Activated CD8-positive, alpha-beta T cell treated with anti-CD3 and anti-CD28 coated beads, Interleukin-2, amount 10 ng/mL, durations not matched to agents 7 days and 5 days (primary cell): ENCODE measurements around the gene APH1B. TPM values are rescaled to one million over a fixed set of nuclear protein-coding genes. Genes with fewer than 3 reads are reported as not detected.
"Not testable (repeated sequence)": the region's sequence is repeated elsewhere in the genome, so short reads cannot be mapped to it uniquely, and the experiment has no call there.

Source experiments
- ATAC-seq: fragments of 150-1000 bp; cut with Tn5 transposase; one replicate; pipeline ENCODE4 v1.10.0; 2021; ENCODE audit warnings: moderate library complexity
- CTCF ChIA-PET: fragments of 350-600 bp; sonication (Branson Sonifier 250); formaldehyde crosslinking; loops from one replicate; lab custom pipeline; 2021; ENCODE audit warnings: antibody characterized with exemption; lab: Charles Lee
- POLR2A ChIA-PET: fragments of 350-600 bp; sonication (Branson Sonifier 250); formaldehyde crosslinking; loops from one replicate; lab custom pipeline; 2021; ENCODE audit warnings: antibody characterized with exemption; lab: Charles Lee
- DNase-seq: peaks from one replicate; pipeline ENCODE4 v3.0.0-alpha.2; 2020
- H3K27ac Mint-ChIP-seq: one replicate; pipeline ENCODE4 v1.8.0; 2021; ENCODE audit warnings: mild to moderate bottlenecking, mixed read lengths
- H3K27me3 Mint-ChIP-seq: one replicate; pipeline ENCODE4 v1.8.0; 2021; ENCODE audit warnings: low read depth, mixed read lengths
- H3K36me3 Mint-ChIP-seq: one replicate; pipeline ENCODE4 v1.8.0; 2021; ENCODE audit warnings: low read depth, mixed read lengths
- H3K4me1 Mint-ChIP-seq: one replicate; pipeline ENCODE4 v1.8.0; 2021; ENCODE audit warnings: low read depth, mixed read lengths
- H3K4me3 Mint-ChIP-seq: one replicate; pipeline ENCODE4 v1.8.0; 2021; ENCODE audit warnings: mild to moderate bottlenecking, mixed read lengths
- H3K9me3 Mint-ChIP-seq: one replicate; pipeline ENCODE4 v1.8.0; 2022; ENCODE audit warnings: mixed read lengths; ENCODE audit not compliant: insufficient read depth
- total RNA-seq, 2 experiments: library from RNA; stranded (reverse); gene quantifications; one replicate each; pipeline ENCODE4 v1.2.3, GENCODE V29; 2021

The APH1B gene
- total RNA-seq, 2 experiments from 2014 or later: 9.1 to 10.1 TPM

GRCh38 chr15:63332367-63333124 is 55.1 kb downstream of the APH1B start:
- Mint-ChIP-seq H3K36me3 (no peaks in the 10 kb centered on the region), H3K27ac (no peak overlapping the region), H3K9me3 (no peaks in the 10 kb centered on the region), H3K4me1 (no peaks in the 10 kb centered on the region), H3K27me3 (no peaks in the 10 kb centered on the region), H3K4me3 (no peak overlapping the region)
- ATAC-seq (no peak), DNase-seq (no peak)
- POLR2A ChIA-PET: no interaction called here
- CTCF ChIA-PET: interaction anchor here (1.5 kb wide), 1 partner anchor 285 kb away, joined by 5 read pairs; no protein-coding TSS in a partner anchor

GRCh38 chr15:63334821-63335220 is 57.4 kb downstream of the APH1B start:
- no peak for DNase-seq
- Mint-ChIP-seq H3K27ac (no peak overlapping the region), H3K27me3 (no peaks in the 10 kb centered on the region), H3K36me3 (no peaks in the 10 kb centered on the region), H3K4me1 (no peaks in the 10 kb centered on the region), H3K9me3 (no peaks in the 10 kb centered on the region), H3K4me3 (no peak overlapping the region)
- ChIA-PET CTCF (no interaction called here), POLR2A (no interaction called here)
- ATAC-seq: no peak

GRCh38 chr15:63335543-63336240 is 58.3 kb downstream of the APH1B start:
- POLR2A ChIA-PET: no interaction called here
- Mint-ChIP-seq H3K27me3 (no peaks in the 10 kb centered on the region), H3K27ac (no peak overlapping the region), H3K9me3 (no peaks in the 10 kb centered on the region), H3K36me3 (no peaks in the 10 kb centered on the region), H3K4me3 (no peak overlapping the region), H3K4me1 (no peaks in the 10 kb centered on the region)
- no peak for ATAC-seq
- CTCF ChIA-PET: interaction anchor here (1.0 kb wide), 1 partner anchor 47 kb away, joined by 3 read pairs; no protein-coding TSS in a partner anchor
- no peak for DNase-seq

GRCh38 chr15:63337046-63337445 is 59.6 kb downstream of the APH1B start:
- ATAC-seq (no peak), DNase-seq (no peak)
- H3K27me3 Mint-ChIP-seq: no peaks in the 10 kb centered on the region
- H3K4me1 Mint-ChIP-seq: no peaks in the 10 kb centered on the region
- ChIA-PET CTCF (no interaction called here), POLR2A (no interaction called here)
- H3K9me3 Mint-ChIP-seq: no peaks in the 10 kb centered on the region
- no peak overlapping the region for H3K4me3 Mint-ChIP-seq
- no peaks in the 10 kb centered on the region for H3K36me3 Mint-ChIP-seq
- H3K27ac Mint-ChIP-seq: no peak overlapping the region

GRCh38 chr15:63338170-63338569 is 60.8 kb downstream of the APH1B start:
- ChIA-PET CTCF (no interaction called here), POLR2A (no interaction called here)
- no peak for ATAC-seq
- Mint-ChIP-seq H3K4me1 (no peaks in the 10 kb centered on the region), H3K27me3 (no peaks in the 10 kb centered on the region), H3K4me3 (no peak overlapping the region), H3K36me3 (no peaks in the 10 kb centered on the region), H3K9me3 (no peaks in the 10 kb centered on the region), H3K27ac (no peak overlapping the region)
- no peak for DNase-seq

GRCh38 chr15:63339006-63339766 is 61.8 kb downstream of the APH1B start:
- CTCF ChIA-PET: interaction anchor here (0.8 kb wide), 1 partner anchor 63 kb away, joined by 3 read pairs; no protein-coding TSS in a partner anchor
- no peak for ATAC-seq
- H3K36me3 Mint-ChIP-seq: no peaks in the 10 kb centered on the region

GRCh38 chr15:63339836-63340235 is 62.4 kb downstream of the APH1B start:
- H3K27me3 Mint-ChIP-seq: no peaks in the 10 kb centered on the region
- ChIA-PET CTCF (interaction anchor here (0.8 kb wide), 1 partner anchor 63 kb away, joined by 3 read pairs; no protein-coding TSS in a partner anchor), POLR2A (interaction anchor here (0.6 kb wide), 1 partner anchor 16 kb away, joined by 5 read pairs; no protein-coding TSS in a partner anchor)
- H3K4me3 Mint-ChIP-seq: no peak overlapping the region
- H3K36me3 Mint-ChIP-seq: no peaks in the 10 kb centered on the region
- ATAC-seq (no peak), DNase-seq (no peak)
- H3K9me3 Mint-ChIP-seq: no peaks in the 10 kb centered on the region
- no peak overlapping the region for H3K27ac Mint-ChIP-seq
- H3K4me1 Mint-ChIP-seq: no peaks in the 10 kb centered on the region

More at GRCh38 chr15:63339006-63339766, 61.8 kb downstream of the APH1B start:
- POLR2A ChIA-PET: interaction anchor here (0.6 kb wide), 1 partner anchor 17 kb away, joined by 5 read pairs; no protein-coding TSS in a partner anchor
- Mint-ChIP-seq H3K27me3 (no peaks in the 10 kb centered on the region), H3K27ac (no peak overlapping the region), H3K9me3 (no peaks in the 10 kb centered on the region), H3K4me3 (no peak overlapping the region), H3K4me1 (no peaks in the 10 kb centered on the region)
- no peak for DNase-seq

- Mint-ChIP-seq H3K4me1 (no peaks in the 10 kb centered on the region), H3K27ac (no peak overlapping the region), H3K9me3 (no peaks in the 10 kb centered on the region), H3K4me3 (no peak overlapping the region), H3K27me3 (no peaks in the 10 kb centered on the region), H3K36me3 (no peaks in the 10 kb centered on the region)
- ChIA-PET CTCF (no interaction called here), POLR2A (no interaction called here)
- ATAC-seq (no peak), DNase-seq (no peak)
Observed at GRCh38 chr15:63340353-63340752, 62.9 kb downstream of the APH1B start.

GRCh38 chr15:63340878-63341277 is 63.5 kb downstream of the APH1B start:
- no peaks in the 10 kb centered on the region for H3K9me3 Mint-ChIP-seq
- ChIA-PET CTCF (no interaction called here), POLR2A (no interaction called here)
- no peaks in the 10 kb centered on the region for H3K36me3 Mint-ChIP-seq
- H3K27ac Mint-ChIP-seq: no peak overlapping the region
- DNase-seq (no peak), ATAC-seq (no peak)
- no peak overlapping the region for H3K4me3 Mint-ChIP-seq
- H3K27me3 Mint-ChIP-seq: no peaks in the 10 kb centered on the region
- H3K4me1 Mint-ChIP-seq: no peaks in the 10 kb centered on the region

GRCh38 chr15:63341898-63342297 is 64.5 kb downstream of the APH1B start:
- Mint-ChIP-seq H3K27ac (no peak overlapping the region), H3K4me1 (no peaks in the 10 kb centered on the region), H3K4me3 (no peak overlapping the region), H3K27me3 (no peaks in the 10 kb centered on the region), H3K9me3 (no peaks in the 10 kb centered on the region), H3K36me3 (no peaks in the 10 kb centered on the region)
- ChIA-PET CTCF (no interaction called here), POLR2A (no interaction called here)
- no peak for ATAC-seq
- no peak for DNase-seq

- not testable (repeated sequence) for H3K27ac Mint-ChIP-seq, H3K36me3 Mint-ChIP-seq, H3K4me1 Mint-ChIP-seq, H3K4me3 Mint-ChIP-seq, H3K27me3 Mint-ChIP-seq, ATAC-seq, H3K9me3 Mint-ChIP-seq, DNase-seq
- ChIA-PET POLR2A (interaction anchor here (0.6 kb wide), 1 partner anchor 319 kb away, joined by 3 read pairs; no protein-coding TSS in a partner anchor), CTCF (interaction anchor here (0.7 kb wide), 1 partner anchor 54 kb away, joined by 3 read pairs; no protein-coding TSS in a partner anchor)
Observed at GRCh38 chr15:63342996-63343562, 65.7 kb downstream of the APH1B start.
